ENCODE data around the gene ILDR1. TPM values are rescaled to one million over a fixed set of nuclear protein-coding genes. Genes with fewer than 3 reads are reported as not detected.

Gene ILDR1
- total and polyA plus RNA-seq, 10 of the 15 experiments (the other 5 are each of a cell fraction or from before 2014, with no cell fraction given), result 1.3 to 12.0 (median 7.0) TPM

GRCh38 chr3:122003112-122003511 is 18.9 kb downstream of the ILDR1 start:
- Histone ChIP-seq H3K4me2 (ENCODE audit: control insufficient read depth, insufficient read depth) (peak overlapping the region; percentile 80), H3K79me2 (ENCODE audit: control insufficient read depth, insufficient read depth, low read length) (peaks cover 14% of the 10 kb centered on the region), H4K20me1 (ENCODE audit: control insufficient read depth, insufficient read depth) (no peaks in the 10 kb centered on the region), H3K9ac (ENCODE audit: control insufficient read depth, insufficient read depth, low read length) (peak overlapping the region; percentile 67), H3K9me3 (replicated peaks; ENCODE audit: control insufficient read depth, insufficient read depth, low read length) (no peaks in the 10 kb centered on the region), H3K36me3 (ENCODE audit: control insufficient read depth in 2 of 2, insufficient read depth in 2 of 2, low read length in 1 of 2) (peaks cover 4 to 16% of the 10 kb centered on the region in 2 experiments), H2AFZ (ENCODE audit: control insufficient read depth, low read depth, low read length) (no peak overlapping the region), H3K4me1 (ENCODE audit: control insufficient read depth, insufficient read depth, low read length) (peaks cover 67% of the 10 kb centered on the region), H3K27ac (ENCODE audit: control insufficient read depth, insufficient read depth) (peak overlapping the region; percentile 91), H3K4me3 (peak overlapping the region; percentile 53; the same call in 1 of the 2 replicates), H3K27me3 (replicated peaks in 1 of 2; ENCODE audit: control insufficient read depth in 2 of 2, insufficient read depth in 2 of 2, low read length in 1 of 2) (no peaks in the 10 kb centered on the region)
- intact Hi-C loops (cut with micrococcal nuclease; ENCODE audit: unreplicated experiment) (loop anchor here (2.0 to 5.0 kb wide), 2 partner anchors 16 to 166 kb away; partner anchors contain the start of genes EAF2 and IQCB1), in situ Hi-C loops (cut with MboI) (loop anchor here (5.0 kb wide), 1 partner anchor 74 kb away; no protein-coding TSS in a partner anchor)
- SMC1A ChIA-PET (ENCODE audit: uncharacterized antibody, unreplicated experiment), result interaction anchor here (0.9 to 28.1 kb wide), 9 partner anchors 8 to 685 kb away, joined by 3 to 882 read pairs (median 30); partner anchors contain the start of gene ILDR1
- CTCF ChIA-PET, result interaction anchor here (1.1 to 4.6 kb wide), 11 partner anchors 7 to 120 kb away, joined by 3 to 28 read pairs (median 11); no protein-coding TSS in a partner anchor
- ATAC-seq (peak; percentile 36), DNase-seq (ENCODE audit: low read depth, low spot score) (no peak), FAIRE-seq (peak; percentile 74)
- RAD21 ChIA-PET (ENCODE audit: unreplicated experiment), result interaction anchor here (0.7 to 12.6 kb wide), 25 partner anchors 7 to 457 kb away, joined by 3 to 137 read pairs (median 7); partner anchors contain the start of genes CD86, ILDR1 and POLQ
- POLR2A ChIA-PET, result interaction anchor here (0.8 to 9.1 kb wide), 13 partner anchors 8 to 194 kb away, joined by 3 to 120 read pairs (median 7); partner anchors contain the start of gene ILDR1
- WGBS (ENCODE audit: insufficient coverage, insufficient replicate concordance, low lambda C conversion rate, missing lambda C conversion rate), result 5% methylated on average over 6 of the region's 6 CpGs
- no TSS peak for BruUV-seq (replicated peaks)
- TF ChIP-seq IRF5 (IDR thresholded peaks at IDR 0.05; ENCODE audit: borderline replicate concordance), result no peak
- TF ChIP-seq CHD2 (IDR thresholded peaks at IDR 0.05; ENCODE audit: borderline replicate concordance, low read depth, low read length), result no peak
- TF ChIP-seq TCF12 (IDR thresholded peaks at IDR 0.05; ENCODE audit: low read depth, low read length), result no peak
- peak; percentile 87 for TF ChIP-seq SPI1 (IDR thresholded peaks at IDR 0.05; ENCODE audit: borderline replicate concordance, insufficient read depth, low read depth, low read length)
- TF ChIP-seq NR2C1 (IDR thresholded peaks at IDR 0.05), result no peak
- TF ChIP-seq, protein P1, sequence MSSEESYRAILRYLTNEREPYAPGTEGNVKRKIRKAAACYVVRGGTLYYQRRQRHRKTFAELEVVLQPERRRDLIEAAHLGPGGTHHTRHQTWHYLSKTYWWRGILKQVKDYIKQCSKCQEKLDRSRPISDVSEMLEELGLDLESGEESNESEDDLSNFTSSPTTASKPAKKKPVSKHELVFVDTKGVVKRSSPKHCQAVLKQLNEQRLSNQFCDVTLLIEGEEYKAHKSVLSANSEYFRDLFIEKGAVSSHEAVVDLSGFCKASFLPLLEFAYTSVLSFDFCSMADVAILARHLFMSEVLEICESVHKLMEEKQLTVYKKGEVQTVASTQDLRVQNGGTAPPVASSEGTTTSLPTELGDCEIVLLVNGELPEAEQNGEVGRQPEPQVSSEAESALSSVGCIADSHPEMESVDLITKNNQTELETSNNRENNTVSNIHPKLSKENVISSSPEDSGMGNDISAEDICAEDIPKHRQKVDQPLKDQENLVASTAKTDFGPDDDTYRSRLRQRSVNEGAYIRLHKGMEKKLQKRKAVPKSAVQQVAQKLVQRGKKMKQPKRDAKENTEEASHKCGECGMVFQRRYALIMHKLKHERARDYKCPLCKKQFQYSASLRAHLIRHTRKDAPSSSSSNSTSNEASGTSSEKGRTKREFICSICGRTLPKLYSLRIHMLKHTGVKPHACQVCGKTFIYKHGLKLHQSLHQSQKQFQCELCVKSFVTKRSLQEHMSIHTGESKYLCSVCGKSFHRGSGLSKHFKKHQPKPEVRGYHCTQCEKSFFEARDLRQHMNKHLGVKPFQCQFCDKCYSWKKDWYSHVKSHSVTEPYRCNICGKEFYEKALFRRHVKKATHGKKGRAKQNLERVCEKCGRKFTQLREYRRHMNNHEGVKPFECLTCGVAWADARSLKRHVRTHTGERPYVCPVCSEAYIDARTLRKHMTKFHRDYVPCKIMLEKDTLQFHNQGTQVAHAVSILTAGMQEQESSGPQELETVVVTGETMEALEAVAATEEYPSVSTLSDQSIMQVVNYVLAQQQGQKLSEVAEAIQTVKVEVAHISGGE (CRISPR knock-in tag; IDR thresholded peaks at IDR 0.05), result no peak
- peak; percentile 60; the same call in 1 of the 2 replicates for TF ChIP-seq BACH1 (IDR thresholded peaks at IDR 0.05; ENCODE audit: borderline replicate concordance)
- TF ChIP-seq, protein P2, sequence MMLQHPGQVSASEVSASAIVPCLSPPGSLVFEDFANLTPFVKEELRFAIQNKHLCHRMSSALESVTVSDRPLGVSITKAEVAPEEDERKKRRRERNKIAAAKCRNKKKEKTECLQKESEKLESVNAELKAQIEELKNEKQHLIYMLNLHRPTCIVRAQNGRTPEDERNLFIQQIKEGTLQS (IDR thresholded peaks at IDR 0.05; ENCODE audit: borderline replicate concordance, extremely low read depth, low read depth, low read length), result no peak
- TF ChIP-seq RAD21 (IDR thresholded peaks at IDR 0.05; ENCODE audit: insufficient read depth, low read depth, low read length), result no peak
- no peak for TF ChIP-seq YY1 (IDR thresholded peaks at IDR 0.05; ENCODE audit: low read depth, low read length)
- no peak for TF ChIP-seq E4F1 (IDR thresholded peaks at IDR 0.05; ENCODE audit: borderline replicate concordance, partially characterized antibody)
- no peak for TF ChIP-seq SREBF2 (IDR thresholded peaks at IDR 0.05; ENCODE audit: low read length)
